ENCODE data around the gene ZNF692. TPM values are rescaled to one million over a fixed set of nuclear protein-coding genes. Genes with fewer than 3 reads are reported as not detected.

ZNF692 gene
- total RNA-seq, 1 experiment from 2014 or later = 40.1 TPM

DNA sequence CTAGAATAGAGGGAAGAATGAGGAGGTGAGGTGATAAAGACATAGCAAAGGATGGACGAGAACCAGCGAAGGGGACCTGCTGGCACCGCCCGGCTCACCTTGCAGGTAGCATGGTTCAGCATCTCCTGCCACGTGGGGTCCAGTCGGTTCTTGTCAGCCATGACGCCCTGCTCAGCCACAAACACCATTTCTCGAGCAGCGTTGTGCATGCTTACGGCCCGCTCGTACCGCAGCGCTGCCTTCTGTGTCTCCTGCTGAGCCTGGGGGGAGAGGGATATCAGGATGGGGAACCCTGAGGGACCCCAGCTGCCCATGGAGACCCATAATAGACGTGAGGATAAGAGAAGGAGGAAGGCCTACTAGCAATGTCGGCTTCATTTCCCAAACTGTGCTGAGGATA, 44.5 kb downstream of the ZNF692 start:
- Histone ChIP-seq H4K8ac (replicated peaks; ENCODE audit: insufficient read length, low read depth, low read length) (no peak overlapping the region), H4K5ac (ENCODE audit: insufficient read length, low read depth, low read length) (no peak overlapping the region), H2BK20ac (ENCODE audit: low read depth, low read length, poor library complexity, severe bottlenecking) (no peak overlapping the region), H2BK12ac (ENCODE audit: insufficient read length, low read depth, low read length) (no peak overlapping the region), H2BK120ac (ENCODE audit: low read depth, low read length, poor library complexity, severe bottlenecking) (no peak overlapping the region), H2AK5ac (ENCODE audit: insufficient read length, low read length) (no peak overlapping the region), H3K4ac (ENCODE audit: low read depth, low read length) (no peak overlapping the region), H2BK5ac (ENCODE audit: insufficient read length, low read length) (no peak overlapping the region), H3T11ph (ENCODE audit: low read length) (no peak overlapping the region), H3K56ac (ENCODE audit: insufficient read length, low read depth, low read length) (no peak overlapping the region), H3K79me1 (ENCODE audit: insufficient read depth, low read depth, low read length, poor library complexity, severe bottlenecking) (no peaks in the 10 kb centered on the region), H3K14ac (ENCODE audit: insufficient read depth, low read length) (no peak overlapping the region), H3K79me2 (ENCODE audit: insufficient read depth, low read length) (no peaks in the 10 kb centered on the region; the same call in 1 of the 2 replicates), H2AFZ (ENCODE audit: low read length) (no peak overlapping the region), H3K23ac (ENCODE audit: insufficient read length, low read depth, low read length) (no peak overlapping the region), H3K4me1 (ENCODE audit: insufficient read depth, low read length) (peaks cover 2% of the 10 kb centered on the region; the same call in 1 of the 2 replicates), H4K20me1 (ENCODE audit: control insufficient read depth, insufficient read depth, insufficient read length) (no peaks in the 10 kb centered on the region), H3K4me2 (ENCODE audit: insufficient read depth, insufficient read length, low read length) (no peak overlapping the region), H3K9me3 (ENCODE audit: control insufficient read depth, low read depth, low read length) (no peaks in the 10 kb centered on the region), H4K91ac (ENCODE audit: insufficient read length, low read depth, low read length) (no peak overlapping the region), H3K9ac (ENCODE audit: extremely low read depth, insufficient read length, low read length) (no peak overlapping the region), H2BK15ac (ENCODE audit: low read depth, low read length) (no peak overlapping the region), H3K23me2 (ENCODE audit: insufficient read length, low read depth, low read length, poor library complexity, severe bottlenecking) (no peaks in the 10 kb centered on the region), H3K27me3 (ENCODE audit: insufficient read depth, low read length) (no peaks in the 10 kb centered on the region), H3K18ac (ENCODE audit: insufficient read length, low read depth, low read length) (no peak overlapping the region), H3K27ac (ENCODE audit: insufficient read length, low read depth, low read length) (no peak overlapping the region)
- no CpG with 5 or more reads among the region's 16 CpGs for WGBS (ENCODE audit: extremely low coverage, insufficient read length, low lambda C conversion rate)
- Mint-ChIP-seq H3K4me1 (peaks cover 21 to 22% of the 10 kb centered on the region in 2 experiments), H3K4me3 (no peak overlapping the region), H3K27me3 (ENCODE audit: low read depth) (no peaks in the 10 kb centered on the region), H3K36me3 (ENCODE audit: insufficient read depth in 1 of 3, low read depth in 3 of 3) (peaks cover 28 to 61% (median 55%) of the 10 kb centered on the region in 3 experiments), H3K27ac (no peak overlapping the region), H3K9me3 (no peaks in the 10 kb centered on the region)
- no peak for TF ChIP-seq CTCF (conservative IDR thresholded peaks at IDR 0.05)
- no peak for DNase-seq

All from H9 (cell line).